DOHH2 (cell line): ENCODE measurements around the gene TMEM53.

Source experiments
- H3F3A ChIP-seq: fragments of 200-600 bp; sonication (generic), shearing (Covaris generic); 2 replicates; pipeline ENCODE4 v1.6.0; 2016; ENCODE audit warnings: antibody characterized with exemption, mild to moderate bottlenecking; ENCODE audit not compliant: control insufficient read depth, insufficient read depth
- H3K27ac ChIP-seq: fragments of 200-600 bp; sonication (generic); 2 replicates; pipeline ENCODE4 v1.5.1; 2014; ENCODE audit warnings: low read depth, mild to moderate bottlenecking, low read length, moderate library complexity
- H3K27me3 ChIP-seq: fragments of 200-600 bp; sonication (generic); 2 replicates; pipeline ENCODE4 v1.6.1; 2014; ENCODE audit warnings: mild to moderate bottlenecking, low read length, mixed read lengths; ENCODE audit not compliant: control insufficient read depth
- H3K36me3 ChIP-seq: fragments of 200-600 bp; sonication (generic); 2 replicates; pipeline ENCODE4 v1.6.1; 2014; ENCODE audit warnings: mild to moderate bottlenecking, low read length, moderate library complexity, mixed read lengths; ENCODE audit not compliant: control insufficient read depth
- H3K4me1 ChIP-seq: fragments of 200-600 bp; sonication (generic); 2 replicates; pipeline ENCODE4 v1.6.1; 2014; ENCODE audit warnings: mild to moderate bottlenecking, low read length, mixed read lengths; ENCODE audit not compliant: control insufficient read depth
- H3K4me2 ChIP-seq: fragments of 200-600 bp; sonication (generic); 2 replicates; pipeline ENCODE4 v1.6.0; 2014; ENCODE audit warnings: mild to moderate bottlenecking, low read length, moderate library complexity
- H3K4me3 ChIP-seq: fragments of 200-600 bp; sonication (generic); 2 replicates; pipeline ENCODE4 v1.5.1; 2014; ENCODE audit warnings: mild to moderate bottlenecking, low read length, mixed read lengths
- H3K79me2 ChIP-seq: fragments of 200-600 bp; sonication (generic); 2 replicates; pipeline ENCODE4 v1.6.1; 2014; ENCODE audit warnings: mild to moderate bottlenecking, low read length, mixed read lengths; ENCODE audit not compliant: control insufficient read depth
- H3K9me2 ChIP-seq: fragments of 200-600 bp; sonication (generic); replicated peaks from 2 replicates; pipeline ENCODE4 v1.6.1; 2014; ENCODE audit warnings: mild to moderate bottlenecking, low read length, mixed read lengths; ENCODE audit not compliant: control insufficient read depth
- H3K9me3 ChIP-seq: fragments of 200-600 bp; sonication (generic); 2 replicates; pipeline ENCODE4 v1.6.1; 2014; ENCODE audit warnings: antibody characterized with exemption, low read length, mixed read lengths; ENCODE audit not compliant: control insufficient read depth, insufficient read depth
- H4K20me1 ChIP-seq: fragments of 200-600 bp; sonication (generic); 2 replicates; pipeline ENCODE4 v1.6.0; 2014; ENCODE audit warnings: low read depth, mild to moderate bottlenecking, antibody characterized with exemption, low read length, moderate library complexity; ENCODE audit not compliant: control insufficient read depth, insufficient read depth
- CTCF ChIP-seq: fragments of 200-600 bp; sonication (generic); IDR thresholded peaks from one replicate; pipeline ENCODE4 v1.5.1; 2014; ENCODE audit warnings: antibody characterized with exemption, mild to moderate bottlenecking, low read depth, low read length; ENCODE audit not compliant: poor library complexity, severe bottlenecking
- EZH2phosphoT487 ChIP-seq: fragments of 200-600 bp; sonication (generic); IDR thresholded peaks from 2 replicates; pipeline ENCODE4 v1.6.1; 2017; ENCODE audit warnings: borderline replicate concordance, mild to moderate bottlenecking, antibody characterized with exemption, low read length, moderate library complexity, mixed read lengths

Gene TMEM53

GRCh38 chr1:44696789-44697345, 22.6 kb upstream of the TMEM53 start:
- H3K79me2 ChIP-seq = no peaks in the 10 kb centered on the region
- TF ChIP-seq EZH2phosphoT487 (no peak), CTCF (no peak)
- H3K9me2 ChIP-seq = no peaks in the 10 kb centered on the region
- peaks cover 4% of the 10 kb centered on the region; the same call in 1 of the 2 replicates for H3F3A ChIP-seq
- no peak overlapping the region for H3K27ac ChIP-seq
- H3K27me3 ChIP-seq = no peaks in the 10 kb centered on the region
- H3K36me3 ChIP-seq = no peaks in the 10 kb centered on the region
- no peak overlapping the region for H3K4me3 ChIP-seq
- no peaks in the 10 kb centered on the region for H3K9me3 ChIP-seq
- no peaks in the 10 kb centered on the region for H4K20me1 ChIP-seq
- peaks cover 53% of the 10 kb centered on the region for H3K4me1 ChIP-seq
- H3K4me2 ChIP-seq = no peak overlapping the region

GRCh38 chr1:44696101-44696500, 21.8 kb upstream of the TMEM53 start:
- H3K27ac ChIP-seq = no peak overlapping the region
- H3K9me3 ChIP-seq = no peaks in the 10 kb centered on the region
- H3K9me2 ChIP-seq = no peaks in the 10 kb centered on the region
- TF ChIP-seq EZH2phosphoT487 = no peak
- no peak for TF ChIP-seq CTCF
- no peaks in the 10 kb centered on the region for H3K27me3 ChIP-seq
- H3K4me3 ChIP-seq = no peak overlapping the region
- H3F3A ChIP-seq = peaks cover 4% of the 10 kb centered on the region; the same call in 1 of the 2 replicates
- peaks cover 53% of the 10 kb centered on the region for H3K4me1 ChIP-seq
- no peaks in the 10 kb centered on the region for H4K20me1 ChIP-seq
- H3K36me3 ChIP-seq = no peaks in the 10 kb centered on the region
- no peak overlapping the region for H3K4me2 ChIP-seq
- H3K79me2 ChIP-seq = no peaks in the 10 kb centered on the region

- Histone ChIP-seq H3K4me3 (peak overlapping the region; percentile 8; the same call in 1 of the 2 replicates), H3K4me1 (peaks cover 53% of the 10 kb centered on the region)
These were observed 21.4 kb upstream of the TMEM53 start for GRCh38 chr1:44695671-44696070.

More at GRCh38 chr1:44695671-44696070, 21.4 kb upstream of the TMEM53 start:
- Histone ChIP-seq H3K9me3 (no peaks in the 10 kb centered on the region), H3K4me2 (peak overlapping the region; percentile 56), H3K27me3 (no peaks in the 10 kb centered on the region), H3K36me3 (no peaks in the 10 kb centered on the region), H3F3A (peaks cover 4% of the 10 kb centered on the region; the same call in 1 of the 2 replicates), H3K79me2 (no peaks in the 10 kb centered on the region), H3K27ac (no peak overlapping the region), H4K20me1 (no peaks in the 10 kb centered on the region), H3K9me2 (no peaks in the 10 kb centered on the region)
- TF ChIP-seq CTCF = no peak
- no peak for TF ChIP-seq EZH2phosphoT487
